CD4-positive, alpha-beta T cell treated with Interleukin-2 at 100 ng/mL for 4 hours (primary cell): ENCODE results near the gene PRKCQ.
"Not testable (repeated sequence)": the region's sequence is repeated elsewhere in the genome, so short reads cannot be mapped to it uniquely, and the experiment has no call there.

Source experiments
- DNase-seq: peaks from one replicate; pipeline ENCODE4 v3.0.0-alpha.2; 2020; ENCODE audit warnings: low spot score

The PRKCQ gene

GRCh38 chr10:6491841-6492609, 88.1 kb downstream of the PRKCQ start:
- peak; percentile 82 for DNase-seq

GRCh38 chr10:6490614-6491013, 89.5 kb downstream of the PRKCQ start:
- DNase-seq = no peak

GRCh38 chr10:6487920-6488319, 92.2 kb downstream of the PRKCQ start:
- DNase-seq = no peak

GRCh38 chr10:6486309-6486708, 93.8 kb downstream of the PRKCQ start:
- no peak for DNase-seq

- DNase-seq = peak; percentile 28
Measured at GRCh38 chr10:6482737-6483357, 97.2 kb downstream of the PRKCQ start.

- DNase-seq = no peak
Measured at GRCh38 chr10:6478722-6479121, 101.4 kb downstream of the PRKCQ start.

GRCh38 chr10:6476989-6477388, 103.1 kb downstream of the PRKCQ start:
- no peak for DNase-seq

- no peak for DNase-seq
Measured at GRCh38 chr10:6474871-6475270, 105.2 kb downstream of the PRKCQ start.

- peak; percentile 70 for DNase-seq
Measured at GRCh38 chr10:6473901-6474370, 106.1 kb downstream of the PRKCQ start.

GRCh38 chr10:6473430-6473829, 106.6 kb downstream of the PRKCQ start:
- DNase-seq = peak; percentile 77

GRCh38 chr10:6472710-6473005, 107.4 kb downstream of the PRKCQ start:
- not testable (repeated sequence) for DNase-seq

- DNase-seq = no peak
Measured at GRCh38 chr10:6470894-6471618, 109.0 kb downstream of the PRKCQ start.

GRCh38 chr10:6469661-6470060, 110.4 kb downstream of the PRKCQ start:
- DNase-seq = no peak

GRCh38 chr10:6465854-6466601, 114.0 kb downstream of the PRKCQ start:
- DNase-seq = no peak

- no peak for DNase-seq
Measured at GRCh38 chr10:6465437-6465836, 114.6 kb downstream of the PRKCQ start.

- no peak for DNase-seq
Measured at GRCh38 chr10:6464862-6465430, 115.1 kb downstream of the PRKCQ start.

- DNase-seq = no peak
Measured at GRCh38 chr10:6463366-6463765, 116.7 kb downstream of the PRKCQ start.

GRCh38 chr10:6461961-6462360, 118.1 kb downstream of the PRKCQ start:
- no peak for DNase-seq

GRCh38 chr10:6460861-6461409, 119.1 kb downstream of the PRKCQ start:
- no peak for DNase-seq

- no peak for DNase-seq
Measured at GRCh38 chr10:6458814-6459213, 121.3 kb downstream of the PRKCQ start.

GRCh38 chr10:6457376-6457775, 122.7 kb downstream of the PRKCQ start:
- DNase-seq = no peak

- no peak for DNase-seq
Measured at GRCh38 chr10:6456067-6456466, 124.0 kb downstream of the PRKCQ start.
